Fibroblast of skin of back (primary cell): ENCODE results near the gene WBP1. TPM values are rescaled to one million over a fixed set of nuclear protein-coding genes. Genes with fewer than 3 reads are reported as not detected.
"Not testable (repeated sequence)": the region's sequence is repeated elsewhere in the genome, so short reads cannot be mapped to it uniquely, and the experiment has no call there.

Experiments used
- DNase-seq: peaks from one replicate; pipeline ENCODE4 v3.0.0-alpha.2; 2013
- polyA plus RNA-seq, 2 experiments: library from polyadenylated mRNA; unstranded; fragments of 120-200 nt; gene quantifications; one replicate each; pipeline ENCODE4 v1.2.1, GENCODE V29; 2013; ENCODE audit not compliant: insufficient read length in 2 of 2

WBP1 gene
- polyA plus RNA-seq (2013, experiment 1 of 2; ENCODE audit: insufficient read length) = 44.3 TPM
- polyA plus RNA-seq (2013, experiment 2 of 2; ENCODE audit: insufficient read length) = 38.9 TPM

DNA sequence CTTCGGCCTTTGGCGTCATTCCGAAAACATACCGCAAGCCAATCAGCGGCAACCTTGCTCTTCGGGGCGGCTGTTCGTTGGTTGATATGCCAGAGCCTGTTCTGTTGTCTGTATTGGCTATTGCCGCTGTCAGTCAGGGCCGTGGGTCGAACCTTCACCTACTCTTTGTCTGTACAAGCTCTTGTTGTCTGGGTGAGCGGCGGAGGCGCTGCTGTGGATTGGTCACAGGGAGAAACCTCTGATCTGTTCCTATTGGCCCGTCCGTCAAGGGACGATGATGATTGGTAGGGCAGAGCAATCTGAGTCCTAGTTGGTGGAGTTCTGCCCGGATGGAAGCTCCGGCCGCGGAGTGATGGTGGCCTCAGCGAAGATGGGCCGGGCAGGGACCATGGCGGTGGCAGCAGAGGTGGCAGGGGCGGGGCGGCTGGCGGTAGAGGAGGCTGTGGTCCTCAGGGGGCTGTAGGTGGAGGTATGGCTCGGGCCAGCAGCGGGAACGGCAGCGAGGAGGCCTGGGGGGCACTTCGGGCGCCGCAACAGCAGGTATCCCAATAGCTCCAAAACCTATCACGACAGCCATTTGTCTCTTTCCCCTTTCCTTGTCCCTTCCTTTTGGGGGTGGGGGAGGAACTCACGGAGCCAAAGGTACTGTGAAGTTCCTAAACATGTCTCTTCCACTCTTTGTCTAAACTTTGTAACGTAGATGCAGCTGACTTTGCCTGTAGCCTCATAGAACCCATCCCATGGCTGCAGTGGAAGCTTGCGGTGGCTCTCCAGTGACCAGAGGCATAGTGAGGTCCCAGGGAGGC is at the start of gene WBP1:
WBP1 (plus strand) TSS at position 307 of the 806 bp plus-strand sequence; CDS start at position 472, 165 bp downstream.
- peak; percentile 100 for DNase-seq

- DNase-seq = no peak
These were observed 45.1 kb upstream of the WBP1 start for GRCh38 chr2:74413001-74413698.

- no peak for DNase-seq
These were observed 43.8 kb upstream of the WBP1 start for GRCh38 chr2:74414441-74414840.

- peak; percentile 27 for DNase-seq
These were observed 43.1 kb upstream of the WBP1 start for GRCh38 chr2:74414881-74415761.

DNA sequence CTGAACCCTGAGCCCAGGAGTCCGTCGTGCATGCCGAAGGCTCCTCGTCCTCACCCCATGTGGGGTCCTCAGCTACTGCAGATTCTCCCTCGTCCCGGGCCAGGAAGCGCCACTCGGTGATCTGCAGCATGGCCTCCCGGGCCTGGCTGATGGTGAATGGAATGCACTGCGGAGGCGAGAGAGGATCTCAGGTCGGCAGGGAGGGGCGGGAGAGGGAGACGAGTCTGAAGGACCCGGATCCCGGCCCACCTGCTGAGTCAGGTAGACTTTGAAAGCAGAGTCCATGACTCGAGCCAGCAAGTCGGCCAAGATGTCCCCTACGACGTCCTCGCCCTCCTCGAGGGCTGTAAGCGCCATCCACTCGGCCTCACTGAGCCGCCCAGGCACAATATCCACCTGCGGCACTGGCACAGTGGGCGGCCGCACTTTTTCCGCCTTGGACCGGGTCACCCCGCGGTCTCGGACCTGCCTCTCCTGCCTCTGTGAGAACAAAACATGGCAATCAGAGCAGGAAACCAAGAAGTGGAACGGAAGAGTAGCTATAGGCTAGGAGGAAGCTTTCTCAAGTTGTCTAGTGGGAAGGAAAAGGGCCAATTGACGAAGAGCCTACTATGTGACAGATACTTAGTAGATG is 42.4 kb upstream of the WBP1 start:
- DNase-seq = no peak

- no peak for DNase-seq
These were observed 41.5 kb upstream of the WBP1 start for GRCh38 chr2:74416778-74417177.

GRCh38 chr2:74417197-74417596 is 41.0 kb upstream of the WBP1 start:
- no peak for DNase-seq

GRCh38 chr2:74417763-74418162 is 40.5 kb upstream of the WBP1 start:
- no peak for DNase-seq

- DNase-seq = no peak
These were observed 39.9 kb upstream of the WBP1 start for GRCh38 chr2:74418312-74418711.

- no peak for DNase-seq
These were observed 38.9 kb upstream of the WBP1 start for GRCh38 chr2:74419345-74419744.

DNA sequence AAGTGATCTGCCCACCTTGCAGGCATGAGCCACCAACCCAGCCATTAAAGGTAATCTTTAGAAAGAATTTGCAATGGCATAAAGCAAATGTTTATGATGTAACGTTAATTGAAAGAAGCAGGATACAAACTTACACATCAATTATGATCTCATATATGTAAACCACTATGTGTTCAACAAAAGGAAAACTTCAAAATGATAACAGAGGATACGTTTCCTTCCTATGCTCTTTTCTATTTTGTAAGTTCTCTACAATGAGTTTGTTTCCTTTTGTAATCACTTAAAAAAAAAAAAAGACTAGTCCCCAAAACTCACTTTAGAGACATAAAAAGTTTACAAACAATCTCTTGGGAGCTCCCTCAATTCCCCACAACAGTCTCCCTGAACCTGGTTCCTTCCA is 38.2 kb upstream of the WBP1 start:
- DNase-seq = no peak

- DNase-seq = not testable (repeated sequence)
These were observed 37.7 kb upstream of the WBP1 start for GRCh38 chr2:74420443-74421103.

- peak; percentile 87 for DNase-seq
These were observed 36.9 kb upstream of the WBP1 start, which contains the start of the genes C2orf81 and WDR54 for GRCh38 chr2:74421221-74421870. Gene C2orf81 (minus strand): TSS chr2:74421619. CDS start chr2:74421560, 59 bp downstream. Gene WDR54 (plus strand): TSS chr2:74421730. CDS start chr2:74422154, 424 bp downstream.

DNA sequence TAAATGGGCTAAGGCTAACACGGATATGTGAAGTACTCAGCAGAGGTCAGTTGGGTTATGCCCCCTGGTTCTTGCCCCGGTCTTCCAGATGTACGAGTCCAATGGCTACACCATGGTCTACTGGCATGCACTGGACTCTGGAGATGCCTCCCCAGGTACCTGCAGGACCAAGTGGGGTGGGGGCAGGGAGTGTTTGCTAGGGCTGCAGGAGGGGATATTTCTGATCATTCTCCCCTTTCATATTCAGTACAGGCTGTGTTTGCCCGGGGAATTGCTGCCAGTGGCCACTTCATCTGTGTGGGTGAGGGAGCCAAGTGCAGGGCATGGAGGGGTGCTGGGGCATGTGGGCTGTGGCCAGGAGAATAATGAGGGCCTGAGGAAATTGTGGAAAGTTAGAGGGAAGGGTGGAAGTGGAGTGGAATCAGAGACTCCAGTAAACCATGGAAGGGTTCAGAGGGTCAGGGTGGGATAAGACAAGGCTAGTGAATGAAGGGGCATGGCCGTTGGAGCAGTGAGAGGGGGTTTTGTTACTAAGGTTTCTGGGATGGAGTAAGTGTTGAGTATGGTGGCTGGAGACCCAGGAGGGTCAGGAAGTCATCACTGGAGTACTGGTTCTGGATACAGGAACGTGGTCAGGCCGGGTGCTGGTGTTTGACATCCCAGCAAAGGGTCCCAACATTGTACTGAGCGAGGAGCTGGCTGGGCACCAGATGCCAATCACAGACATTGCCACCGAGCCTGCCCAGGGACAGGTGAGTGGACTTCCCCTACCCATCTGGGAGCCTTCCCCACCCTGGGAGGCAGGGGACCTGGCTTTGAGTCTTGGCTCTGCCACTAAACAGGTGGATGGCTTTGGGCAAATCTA is 34.8 kb upstream of the WBP1 start:
- no peak for DNase-seq

GRCh38 chr2:74424139-74424992 is 33.9 kb upstream of the WBP1 start:
- no peak for DNase-seq

GRCh38 chr2:74424995-74425406 is 33.2 kb upstream of the WBP1 start:
- no peak for DNase-seq

DNA sequence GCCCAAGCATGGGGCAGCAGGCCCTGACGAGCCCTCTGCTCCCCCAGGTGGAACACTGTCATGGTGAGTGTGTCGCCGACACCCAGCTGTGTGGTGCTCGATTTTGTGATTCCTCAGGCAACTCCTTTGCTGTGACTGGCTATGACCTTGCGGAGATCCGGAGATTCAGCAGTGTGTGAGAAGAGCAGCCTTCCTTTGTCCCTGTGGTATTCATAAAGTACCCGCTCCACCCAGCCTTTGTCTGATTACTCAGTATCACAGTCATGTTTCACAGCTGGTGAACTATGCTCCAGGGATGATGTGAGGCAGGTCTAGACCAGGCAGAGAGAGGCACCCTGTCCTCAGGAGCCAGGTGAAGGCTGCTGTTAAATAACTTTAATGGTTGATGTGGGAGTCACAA is 32.7 kb upstream of the WBP1 start:
- DNase-seq = no peak

- no peak for DNase-seq
These were observed 32.0 kb upstream of the WBP1 start for GRCh38 chr2:74426181-74426758.

GRCh38 chr2:74427551-74427950 is 30.7 kb upstream of the WBP1 start:
- DNase-seq = no peak
